HT1080 (cell line): ENCODE data around the gene MCOLN1. TPM values are rescaled to one million over a fixed set of nuclear protein-coding genes. Genes with fewer than 3 reads are reported as not detected.

ENCODE experiments used
- DNase-seq: peaks from one replicate; pipeline ENCODE4 v3.0.0-alpha.2; 2015; ENCODE audit warnings: low read depth
- polyA plus RNA-seq, 2 experiments: library from polyadenylated mRNA; depleted of rRNA; stranded (reverse); fragments of >200 nt; gene quantifications; 2 replicates each; pipeline ENCODE4 v1.2.3, GENCODE V29; 2015
- total RNA-seq: library from RNA; depleted of rRNA; stranded (reverse); fragments of >200 nt; shearing (Covaris generic); gene quantifications from 2 replicates; pipeline ENCODE4 v1.2.3, GENCODE V29; 2014; rRNA removed

MCOLN1 gene
- total RNA-seq = 5.1 and 5.2 TPM in 2 replicates
- 9.3 and 11.9 TPM in 2 replicates for polyA plus RNA-seq (2015; cell fraction: cytosol; rRNA removed)
- polyA plus RNA-seq (2015; cell fraction: nucleus; rRNA removed) = 22.7 and 29.1 TPM in 2 replicates

DNA sequence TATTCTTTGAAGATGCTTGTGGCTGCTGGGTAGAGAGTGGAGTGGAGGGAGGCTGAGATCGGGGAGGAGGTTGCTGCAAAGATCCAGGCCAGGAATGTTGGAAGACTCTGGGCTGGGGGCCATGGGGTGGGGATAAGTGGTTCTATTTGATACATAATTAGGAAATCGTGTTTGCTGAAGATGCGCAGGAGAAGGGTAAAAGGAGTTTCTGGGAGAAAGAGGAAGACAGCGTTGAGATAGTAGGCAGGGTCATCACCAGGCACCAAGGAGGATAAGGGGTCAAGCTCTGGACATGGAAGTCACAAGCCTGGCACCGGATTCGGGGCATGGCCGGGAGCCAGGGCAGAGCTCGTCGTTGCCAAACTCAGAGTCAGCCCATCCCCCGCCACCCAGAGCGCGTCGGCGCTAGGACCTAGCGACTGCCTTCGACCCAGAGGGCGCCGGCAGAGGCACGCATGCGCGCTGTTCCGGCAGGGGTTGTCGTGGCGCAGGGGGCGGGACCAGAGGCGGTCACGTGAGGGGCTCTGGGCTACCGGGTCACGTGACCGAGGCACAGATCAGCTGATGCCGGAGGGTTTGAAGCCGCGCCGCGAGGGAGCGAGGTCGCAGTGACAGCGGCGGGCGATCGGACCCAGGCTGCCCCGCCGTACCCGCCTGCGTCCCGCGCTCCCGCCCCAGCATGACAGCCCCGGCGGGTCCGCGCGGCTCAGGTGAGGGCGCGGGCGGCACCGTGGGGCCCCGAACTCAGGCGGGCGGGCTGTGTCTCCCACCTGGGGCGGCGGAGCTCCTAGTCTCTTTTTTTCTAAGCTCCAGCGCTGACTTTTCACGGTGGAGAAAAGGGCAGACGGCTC lies at the start of gene MCOLN1:
MCOLN1 (plus strand) TSS at position 553 of the 851 bp plus-strand sequence; CDS start at position 680, 127 bp downstream.
- DNase-seq = peak; percentile 93

DNA sequence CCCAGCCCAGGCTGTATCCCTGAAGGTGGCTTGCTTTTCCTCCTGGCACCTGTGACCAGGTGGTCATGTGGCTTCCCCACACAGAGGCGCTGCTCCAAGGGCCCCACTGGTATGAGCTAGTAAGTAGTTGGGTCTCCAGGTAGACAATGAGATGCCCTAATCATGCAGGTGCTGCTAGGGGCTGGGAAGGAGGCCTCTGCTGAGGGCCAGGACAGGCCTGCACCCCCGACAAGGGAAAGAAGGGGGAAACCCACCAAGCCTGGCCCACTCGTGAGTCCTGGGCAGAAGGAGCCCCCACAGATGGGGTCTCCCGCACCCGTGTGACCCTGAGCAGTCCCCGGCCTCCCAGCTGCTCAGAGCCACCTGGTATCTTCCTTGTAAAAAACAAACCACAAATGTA lies 46.8 kb upstream of the MCOLN1 start:
- no peak for DNase-seq

DNA sequence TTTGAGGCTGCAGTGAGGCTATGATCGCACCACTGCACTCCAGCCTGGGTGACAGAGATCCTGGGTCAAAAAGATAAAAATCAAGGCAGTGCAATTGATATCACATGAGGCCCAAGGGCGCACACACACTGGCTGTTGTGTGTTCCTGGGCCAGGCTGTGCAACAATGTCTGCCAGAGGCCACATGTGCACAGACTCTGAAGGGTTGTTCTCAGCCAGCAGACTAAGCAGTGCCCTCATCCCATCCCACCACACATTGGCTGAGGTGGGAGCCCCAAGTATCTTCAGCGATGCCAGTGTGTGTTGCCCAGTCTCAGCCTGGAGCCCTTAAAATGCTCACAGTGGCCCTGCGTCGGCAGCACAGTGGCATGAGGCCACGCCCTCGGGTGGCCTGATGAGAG lies 46.2 kb upstream of the MCOLN1 start:
- no peak for DNase-seq

DNA sequence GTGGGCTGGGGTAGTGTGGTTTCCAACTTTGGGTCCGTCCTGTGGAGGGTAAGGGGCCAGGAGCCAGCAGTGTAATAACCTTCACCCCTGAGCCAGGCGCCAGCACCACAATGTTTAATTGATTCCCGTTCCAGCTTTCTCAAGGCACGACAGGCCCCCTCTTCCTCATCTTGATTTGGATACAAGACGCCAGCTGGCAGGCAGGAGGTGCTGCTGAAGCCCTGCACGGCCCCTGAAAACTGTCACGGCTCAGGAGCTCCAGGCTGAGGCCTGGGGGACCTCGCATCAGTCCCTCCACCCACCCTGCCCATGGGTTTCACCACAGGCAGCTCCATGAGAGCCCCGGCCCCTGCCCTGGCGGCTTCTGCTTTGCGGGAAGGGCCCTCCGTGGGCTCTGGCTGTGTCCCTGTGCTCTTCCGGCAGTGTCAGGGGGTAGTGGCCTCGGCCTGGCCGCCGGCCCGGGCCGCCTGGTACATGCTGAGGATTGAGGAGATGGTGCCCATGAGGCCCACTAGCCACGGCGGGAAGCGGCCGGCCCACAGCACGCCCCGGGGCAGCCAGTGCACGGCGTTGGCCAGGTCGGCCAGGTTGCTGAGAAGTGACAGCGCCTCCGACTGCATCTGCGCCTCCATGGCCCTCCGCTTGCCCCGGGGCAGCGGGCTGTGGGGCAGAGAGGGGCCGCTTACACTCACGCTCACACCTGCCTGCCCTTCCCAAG lies 45.5 kb upstream of the MCOLN1 start:
- no peak for DNase-seq

DNA sequence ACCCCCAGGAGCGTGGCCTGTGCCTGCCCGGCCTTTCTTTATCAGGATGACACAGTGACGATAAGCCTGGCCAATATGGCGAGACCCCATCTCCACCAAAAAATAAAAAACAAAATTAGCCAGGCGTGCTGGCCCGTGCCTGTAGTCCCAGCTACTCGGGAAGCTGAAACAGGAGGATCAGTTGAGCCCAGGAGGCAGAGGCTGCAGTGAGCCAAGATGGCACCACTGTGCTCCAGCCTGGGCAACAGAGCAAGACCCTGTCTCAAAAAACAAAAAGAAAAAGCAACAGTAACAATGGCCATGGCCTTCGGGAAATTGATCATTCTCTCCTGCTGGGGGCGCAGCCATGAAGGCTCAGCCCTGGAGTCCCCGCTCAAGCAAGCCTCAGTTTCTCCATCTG lies 44.7 kb upstream of the MCOLN1 start:
- DNase-seq = no peak

DNA sequence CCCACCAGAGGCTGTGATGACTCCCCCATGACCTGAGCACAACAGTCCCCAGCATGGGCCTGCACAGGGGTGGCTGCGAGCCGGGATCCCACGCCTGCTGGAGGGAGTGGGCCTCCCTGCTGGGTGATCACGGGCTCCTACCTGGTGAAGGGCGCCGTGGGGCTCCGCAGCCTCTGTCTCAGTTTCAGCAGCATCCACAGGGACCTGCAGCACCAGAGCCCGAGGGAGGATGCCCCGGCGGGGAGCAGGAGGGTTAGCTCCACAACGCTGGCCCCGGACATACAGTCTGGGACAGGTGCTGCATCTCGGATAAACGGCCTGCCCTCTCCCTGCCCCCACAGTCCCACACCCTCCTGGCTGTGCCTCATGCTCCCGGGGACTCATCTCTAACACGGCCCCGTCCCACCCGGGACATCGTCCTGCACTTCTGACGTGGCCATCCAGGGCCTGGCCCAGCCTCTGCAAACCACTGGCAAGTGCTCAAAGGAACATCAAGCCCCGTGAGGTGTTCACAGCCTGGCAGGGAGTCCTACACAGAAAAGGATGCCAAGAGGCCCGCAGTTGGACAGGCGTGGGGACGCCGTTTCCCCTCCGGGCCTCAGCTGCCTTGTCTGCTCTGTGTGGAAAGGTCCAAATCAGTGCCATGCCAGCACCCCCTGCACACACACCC lies 44.1 kb upstream of the MCOLN1 start:
- DNase-seq = no peak

DNA sequence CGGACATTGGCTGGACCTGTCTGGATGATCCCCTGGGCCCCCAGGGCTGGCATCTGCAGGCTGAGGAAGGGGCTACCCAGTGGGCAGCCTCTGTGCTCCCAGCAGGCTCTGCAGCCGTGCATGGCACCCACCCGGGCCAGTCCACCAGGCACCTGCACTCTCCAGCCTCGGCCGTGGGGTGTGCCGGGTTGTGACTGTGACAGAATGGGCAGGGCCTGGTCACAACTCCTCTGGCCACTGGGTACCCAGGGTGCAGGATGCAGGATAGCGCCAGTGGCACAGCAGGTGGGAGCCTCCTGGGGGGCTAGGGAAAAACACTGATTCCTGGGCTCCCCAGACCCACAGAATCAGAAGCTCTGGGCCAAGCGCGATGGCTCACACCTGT lies 43.6 kb upstream of the MCOLN1 start:
- no peak for DNase-seq

DNA sequence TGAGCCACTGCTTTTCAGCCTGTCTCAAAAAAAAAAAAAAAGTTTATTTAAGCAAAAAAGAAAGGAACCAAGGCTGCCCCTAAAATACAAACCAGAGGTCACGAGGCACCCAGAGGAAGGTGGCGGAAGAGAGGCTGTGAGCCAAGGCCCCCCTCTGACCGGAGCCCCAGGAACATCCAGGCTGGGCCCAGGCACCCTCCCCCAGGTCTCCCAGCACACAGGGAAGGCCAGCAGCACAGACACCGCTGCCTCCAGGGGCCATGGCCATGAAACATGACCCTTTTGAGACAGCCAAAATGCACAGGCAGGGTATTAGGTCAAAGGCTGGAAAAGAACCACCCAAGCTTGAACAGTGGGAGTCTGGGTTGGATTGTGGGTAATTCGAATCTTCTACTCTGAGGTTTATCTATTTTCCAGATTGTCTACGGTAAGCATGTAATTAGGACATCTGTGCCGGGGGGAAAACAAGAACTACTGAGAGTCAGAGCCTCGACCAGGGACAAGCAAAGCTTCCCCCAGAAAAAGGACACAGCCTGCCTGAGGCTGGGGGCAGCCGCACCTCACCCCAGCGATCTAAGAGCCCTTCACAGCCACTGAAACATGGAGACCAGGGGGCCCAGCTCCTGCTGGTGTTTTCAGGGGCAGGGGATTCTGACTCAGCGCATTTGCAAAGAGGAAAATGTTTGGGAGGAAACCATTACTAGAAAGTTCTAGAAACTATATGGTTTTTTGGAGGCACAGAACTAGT lies 42.0 kb upstream of the MCOLN1 start:
- no peak for DNase-seq

DNA sequence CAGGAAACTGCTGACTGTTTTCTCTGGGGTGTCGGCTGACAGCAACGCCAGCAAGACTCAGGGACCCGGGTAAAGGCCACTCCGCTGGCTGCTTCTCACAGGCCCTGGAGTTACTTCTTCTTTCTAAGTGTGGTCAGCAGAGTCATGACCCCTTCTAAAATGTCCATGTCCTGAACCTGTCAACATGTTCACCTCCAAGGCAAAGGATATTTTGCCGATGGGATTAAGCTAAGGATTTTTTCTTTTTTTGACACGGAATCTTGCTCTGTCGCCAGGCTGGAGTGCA lies 41.5 kb upstream of the MCOLN1 start:
- no peak for DNase-seq

DNA sequence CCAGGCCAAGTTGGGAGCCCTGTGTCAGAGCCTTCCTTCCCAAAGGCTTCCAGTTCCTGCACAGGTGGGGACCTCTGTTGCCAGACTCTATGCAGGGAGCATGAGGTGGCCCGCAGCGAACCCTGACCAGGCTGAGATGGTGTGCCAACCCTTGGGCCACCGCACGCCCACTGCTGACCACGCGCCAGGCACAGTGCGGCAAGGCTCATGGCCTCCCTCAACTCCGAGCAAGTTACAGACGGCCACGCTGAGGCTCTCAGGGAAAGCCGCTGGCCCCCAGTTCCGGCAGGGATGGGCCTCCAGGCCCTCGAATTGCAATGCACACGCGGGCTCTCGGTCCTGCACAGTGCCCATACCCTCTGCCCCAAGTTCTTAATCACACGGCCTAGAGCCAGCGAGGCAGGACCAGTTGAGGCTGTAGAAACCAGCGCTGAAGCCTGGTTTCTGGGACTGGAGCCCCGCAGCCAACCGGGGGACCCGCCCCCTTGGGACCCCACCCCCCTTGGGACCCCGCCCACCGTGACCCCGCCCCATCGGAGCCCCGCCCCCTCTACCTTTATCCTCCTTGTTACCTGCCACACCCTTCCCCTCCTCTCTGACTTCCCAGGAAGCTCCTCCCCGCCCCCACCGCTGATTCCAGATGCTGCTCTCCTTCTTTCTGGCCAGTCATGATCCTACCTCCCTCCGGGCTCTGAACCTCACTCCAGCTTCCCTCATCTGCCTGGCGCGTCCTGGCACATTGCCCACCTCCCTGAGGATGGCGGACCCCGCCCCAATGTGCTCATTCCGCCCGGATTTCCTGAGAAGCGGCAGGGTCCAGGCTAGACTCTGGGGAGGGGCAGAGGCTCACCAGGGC lies 39.6 kb upstream of the MCOLN1 start:
- no peak for DNase-seq

DNA sequence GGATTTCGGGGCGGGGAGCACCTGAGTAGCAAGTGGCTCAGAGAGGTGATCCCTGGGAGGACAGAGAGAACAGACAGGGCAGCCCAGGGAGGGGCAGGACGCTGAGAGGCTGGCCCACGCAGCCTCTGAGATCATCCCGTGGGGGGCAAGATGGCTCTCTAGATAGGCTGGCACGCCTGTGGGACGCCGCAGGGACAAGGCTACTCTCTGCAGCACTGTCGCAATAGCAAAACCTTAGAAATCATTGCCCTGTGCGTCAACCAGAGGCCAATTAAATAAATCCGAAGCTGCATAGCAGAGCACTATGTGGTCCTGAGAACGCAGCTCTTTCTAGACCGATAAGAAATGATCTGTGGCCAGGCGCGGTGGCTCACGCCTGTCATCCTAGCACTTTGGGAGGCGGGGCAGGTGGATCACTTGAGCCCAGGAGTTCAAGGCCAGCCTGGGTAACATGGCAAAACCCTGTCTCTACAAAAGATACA lies 38.7 kb upstream of the MCOLN1 start:
- DNase-seq = no peak

DNA sequence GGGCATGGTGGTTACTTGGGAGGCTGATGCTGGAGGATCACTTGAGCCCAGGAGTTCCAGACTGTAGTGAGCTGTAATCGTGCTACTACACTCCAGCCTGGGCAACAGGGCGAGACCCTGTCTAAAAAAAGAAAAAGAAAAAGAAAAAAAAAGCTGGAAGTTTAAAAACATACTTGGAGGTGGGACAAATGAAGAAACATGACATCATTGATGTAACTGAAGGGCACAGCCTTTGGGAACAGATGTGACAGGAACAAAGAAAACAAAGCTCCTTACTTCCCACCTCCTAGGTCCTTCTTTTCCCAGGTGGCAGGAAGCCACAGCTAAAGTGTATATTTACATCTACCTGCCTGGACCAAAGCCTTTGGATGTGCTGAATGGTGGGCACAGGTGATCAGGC lies 35.5 kb upstream of the MCOLN1 start:
- no peak for DNase-seq

DNA sequence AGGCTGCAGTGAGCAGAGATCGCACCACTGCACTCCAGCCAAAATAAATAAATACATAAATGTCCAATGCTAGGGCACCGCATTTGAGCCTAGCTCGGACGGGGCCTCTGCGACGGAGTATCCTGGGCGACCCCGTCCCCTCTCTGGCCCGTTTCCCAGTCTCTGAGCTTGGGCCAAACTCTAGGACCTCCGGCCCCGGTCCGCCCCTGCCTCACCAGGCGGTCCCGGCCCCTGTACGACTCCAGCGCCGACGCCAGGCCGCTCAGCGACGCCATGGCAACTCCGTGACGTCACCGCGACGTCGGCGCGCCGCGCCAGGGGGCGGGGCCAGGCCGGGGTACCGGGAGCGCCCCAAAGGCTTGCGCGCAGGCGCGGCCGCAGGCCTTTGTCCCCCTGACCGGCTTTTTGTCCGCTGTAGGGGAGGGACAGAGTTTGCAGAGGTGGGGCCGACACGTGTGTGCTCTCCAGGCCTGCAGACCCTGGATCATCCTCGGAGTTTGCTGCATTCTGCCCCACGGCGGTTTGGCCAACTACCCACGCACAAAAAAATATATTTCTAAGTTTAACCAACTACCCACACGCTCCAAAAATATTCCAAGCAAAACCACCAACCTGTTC lies 33.6 kb upstream of the MCOLN1 start, which contains the start of gene PEX11G:
PEX11G (minus strand) TSS at position 300 of the 618 bp plus-strand sequence; CDS start at position 275, 25 bp downstream.
- peak; percentile 64 for DNase-seq

DNA sequence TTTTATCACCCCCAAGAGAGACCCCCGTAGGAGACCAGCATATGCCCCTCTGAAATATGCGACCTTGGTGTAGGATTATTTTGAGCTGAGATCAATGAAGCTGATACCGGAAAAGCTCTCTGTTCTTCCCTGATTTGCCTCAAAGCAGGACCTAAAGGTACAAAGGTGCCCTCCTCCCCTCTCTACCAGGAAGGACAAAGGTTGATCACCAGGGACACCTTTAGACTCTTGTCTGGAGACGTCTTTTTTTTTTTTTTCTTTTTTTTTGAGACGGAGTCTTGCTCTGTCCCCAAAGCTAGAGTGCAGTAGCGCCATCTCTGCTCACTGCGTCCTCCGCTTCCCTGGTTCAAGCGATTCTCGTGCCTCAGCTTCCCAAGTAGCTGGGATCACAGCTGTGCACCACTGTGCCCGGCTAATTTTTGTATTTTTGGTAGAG lies 32.8 kb upstream of the MCOLN1 start:
- no peak for DNase-seq

DNA sequence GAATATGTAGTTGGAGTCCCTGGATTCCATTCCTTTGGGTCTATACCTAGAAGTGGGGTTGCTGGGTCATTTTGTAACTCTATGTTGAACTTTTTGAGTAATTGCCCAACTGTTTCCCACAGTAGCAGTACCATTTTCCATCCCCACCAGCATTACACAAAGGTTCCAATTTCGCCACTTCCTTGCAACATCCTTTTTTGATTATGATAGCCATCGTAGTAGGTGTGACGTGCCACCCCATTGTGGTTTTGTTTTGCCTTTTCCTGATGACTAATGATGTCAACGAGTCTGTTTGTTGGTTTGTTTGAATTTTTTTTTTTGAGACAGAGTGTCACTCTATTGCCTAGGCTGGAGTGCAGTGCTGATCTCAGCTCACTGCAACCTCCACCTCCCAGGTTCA lies 30.3 kb upstream of the MCOLN1 start:
- peak; percentile 58 for DNase-seq

DNA sequence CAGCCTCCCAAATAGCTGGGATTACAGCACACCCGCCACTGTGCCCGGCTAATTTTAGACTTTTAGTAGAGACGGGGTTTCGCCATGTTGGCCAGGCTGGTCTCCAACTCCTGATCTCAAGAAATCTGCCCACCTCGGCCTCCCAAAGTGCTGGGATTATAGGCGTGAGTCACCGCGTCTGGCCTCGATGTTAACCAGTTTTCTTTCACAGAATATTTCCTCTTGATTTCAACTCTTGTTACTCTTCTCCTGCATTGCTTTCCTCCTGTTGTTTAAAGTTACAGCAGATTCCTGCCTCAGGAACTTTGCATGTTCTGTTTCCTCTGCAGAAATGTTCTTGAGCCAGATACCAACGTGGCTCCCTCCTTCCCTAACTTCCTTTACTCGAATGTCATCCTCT lies 29.9 kb upstream of the MCOLN1 start:
- DNase-seq = peak; percentile 18

DNA sequence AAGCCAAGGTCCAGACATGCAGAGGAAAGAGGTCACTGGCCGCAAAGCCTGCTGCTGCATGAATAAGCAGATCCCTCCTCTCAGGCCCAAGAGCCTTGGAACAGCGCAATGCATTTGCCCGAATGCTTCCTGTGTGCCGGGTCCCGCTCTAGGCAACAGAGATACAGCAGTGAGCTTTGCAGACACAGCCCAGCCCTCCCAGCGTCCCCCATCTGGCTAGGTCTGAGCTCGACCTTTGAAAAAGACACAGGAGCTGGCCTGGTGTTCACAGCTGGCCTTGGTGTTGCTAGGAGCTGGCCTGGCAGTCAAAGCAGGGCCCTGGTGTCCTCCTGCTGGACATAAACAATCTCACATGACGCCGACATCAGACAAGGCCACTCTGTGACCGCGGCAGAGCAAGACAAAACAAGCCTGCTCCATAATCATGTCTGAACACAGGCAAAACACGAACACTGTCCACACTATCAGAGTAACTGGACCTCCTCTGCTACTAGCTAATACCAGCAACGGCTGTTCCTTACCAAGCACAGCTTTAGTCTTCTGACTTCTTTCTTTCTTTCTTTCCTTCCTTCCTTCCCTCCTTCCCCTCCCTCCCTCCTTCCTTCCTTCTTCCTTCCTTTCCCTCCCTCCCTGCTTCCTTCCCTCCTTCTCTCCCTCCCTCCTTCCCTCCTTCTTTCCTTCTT lies 27.9 kb upstream of the MCOLN1 start:
- no peak for DNase-seq

DNA sequence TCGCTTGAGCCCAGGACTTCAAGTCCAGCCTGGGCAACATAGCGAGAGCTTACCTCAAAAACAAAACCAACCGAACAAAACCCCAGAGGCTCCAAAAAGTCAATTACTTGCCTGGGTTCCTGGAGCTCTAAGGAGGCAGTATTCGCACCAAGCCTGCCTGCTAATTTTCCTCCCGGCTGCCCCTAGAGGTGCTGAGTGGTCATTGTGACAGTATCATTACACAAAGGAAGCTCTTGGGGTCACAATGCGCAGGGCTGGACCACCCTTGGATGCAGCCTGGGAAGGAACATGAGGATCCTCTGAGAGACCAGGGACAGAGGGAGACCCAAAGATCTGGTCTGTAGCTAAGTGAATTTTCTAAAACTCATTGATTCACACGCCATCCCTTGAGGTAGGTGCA lies 25.1 kb upstream of the MCOLN1 start:
- no peak for DNase-seq

DNA sequence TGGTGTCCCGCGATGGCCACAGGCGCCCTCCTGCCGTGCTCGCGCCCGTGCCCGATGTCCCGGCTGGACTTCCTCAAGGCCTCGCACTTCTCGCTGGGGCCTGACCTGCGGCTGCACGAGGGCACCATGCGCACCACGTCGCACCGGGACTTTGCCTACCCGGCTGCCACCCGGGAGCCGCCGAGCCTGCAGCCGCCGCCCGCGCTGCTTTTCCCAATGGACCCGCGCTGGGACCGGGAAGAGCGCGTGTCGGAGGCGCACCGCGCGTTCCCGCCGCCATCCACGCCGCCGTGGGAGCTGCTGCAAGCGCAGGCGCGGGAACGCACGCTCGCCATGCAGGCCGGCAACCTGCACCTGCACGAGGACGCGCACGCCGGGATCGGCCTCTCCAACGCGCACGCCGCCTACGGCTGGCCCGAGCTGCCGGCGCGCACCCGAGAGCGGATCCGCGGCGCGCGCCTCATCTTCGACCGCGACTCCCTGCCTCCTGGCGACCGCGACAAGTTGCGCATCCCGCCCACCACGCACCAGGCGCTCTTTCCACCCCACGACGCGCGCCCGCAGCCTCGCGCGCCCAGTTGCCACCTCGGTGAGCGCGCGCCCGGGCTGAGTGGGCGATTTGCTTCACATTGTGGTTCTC lies 21.5 kb upstream of the MCOLN1 start:
- no peak for DNase-seq
